ENCODE data around the gene TBC1D1. TPM values are rescaled to one million over a fixed set of nuclear protein-coding genes. Genes with fewer than 3 reads are reported as not detected.

The TBC1D1 gene
- total RNA-seq, 1 experiment from 2014 or later: 28.5 TPM

- Histone ChIP-seq H3K9me3 (no peaks in the 10 kb centered on the region), H3K4me1 (no peaks in the 10 kb centered on the region), H3K4me3 (ENCODE audit: low read depth, low read length) (no peak overlapping the region), H3K27me3 (replicated peaks; ENCODE audit: control insufficient read depth, insufficient read depth, low read length) (no peaks in the 10 kb centered on the region; the same call in 1 of the 2 replicates), H3K36me3 (ENCODE audit: control insufficient read depth, insufficient read depth, low read length) (no peaks in the 10 kb centered on the region)
- TF ChIP-seq CTCF (IDR thresholded peaks at IDR 0.05; ENCODE audit: insufficient read depth in 1 of 2, low read depth in 1 of 2, low read length in 1 of 2, severe bottlenecking in 1 of 2, unreplicated experiment in 1 of 2): no peak
- CTCF ChIA-PET: no interaction called here
- Mint-ChIP-seq H3K27me3 (ENCODE audit: insufficient read depth, unreplicated experiment) (peaks cover 20% of the 10 kb centered on the region), H3K4me1 (ENCODE audit: low read depth, unreplicated experiment) (no peaks in the 10 kb centered on the region), H3K9me3 (ENCODE audit: unreplicated experiment) (no peaks in the 10 kb centered on the region), H3K36me3 (ENCODE audit: insufficient read depth, unreplicated experiment) (no peaks in the 10 kb centered on the region), H3K27ac (ENCODE audit: unreplicated experiment) (no peak overlapping the region), H3K4me3 (ENCODE audit: unreplicated experiment) (no peak overlapping the region)
- BruUV-seq (replicated peaks): no TSS peak
- DNase-seq: no peak
- POLR2A ChIA-PET: no interaction called here
- intact Hi-C loops (cut with micrococcal nuclease; ENCODE audit: unreplicated experiment): loop anchor here (5.0 kb wide), 1 partner anchor 145 kb away; no protein-coding TSS in a partner anchor
These were observed 1.8 kb downstream of the TBC1D1 start for GRCh38 chr4:37892641-37893040.

GRCh38 chr4:37893164-37893563, 2.3 kb downstream of the TBC1D1 start:
- POLR2A ChIA-PET: no interaction called here
- no peak overlapping the region for H3K4me3 ChIP-seq (ENCODE audit: low read depth, low read length)
- H3K9me3 Mint-ChIP-seq (ENCODE audit: unreplicated experiment): no peaks in the 10 kb centered on the region
- intact Hi-C loops (cut with micrococcal nuclease; ENCODE audit: unreplicated experiment): loop anchor here (5.0 kb wide), 1 partner anchor 144 kb away; no protein-coding TSS in a partner anchor
- H3K27me3 Mint-ChIP-seq (ENCODE audit: insufficient read depth, unreplicated experiment): peaks cover 21% of the 10 kb centered on the region
- no peak overlapping the region for H3K27ac Mint-ChIP-seq (ENCODE audit: unreplicated experiment)
- H3K9me3 ChIP-seq: no peaks in the 10 kb centered on the region
- no peaks in the 10 kb centered on the region for H3K36me3 Mint-ChIP-seq (ENCODE audit: insufficient read depth, unreplicated experiment)
- no peak for DNase-seq
- no peaks in the 10 kb centered on the region for H3K36me3 ChIP-seq (ENCODE audit: control insufficient read depth, insufficient read depth, low read length)
- TF ChIP-seq CTCF (IDR thresholded peaks at IDR 0.05; ENCODE audit: insufficient read depth in 1 of 2, low read depth in 1 of 2, low read length in 1 of 2, severe bottlenecking in 1 of 2, unreplicated experiment in 1 of 2): no peak
- H3K4me1 ChIP-seq: no peaks in the 10 kb centered on the region
- H3K4me1 Mint-ChIP-seq (ENCODE audit: low read depth, unreplicated experiment): no peaks in the 10 kb centered on the region
- CTCF ChIA-PET: no interaction called here
- H3K4me3 Mint-ChIP-seq (ENCODE audit: unreplicated experiment): no peak overlapping the region
- BruUV-seq (replicated peaks): no TSS peak
- H3K27me3 ChIP-seq (replicated peaks; ENCODE audit: control insufficient read depth, insufficient read depth, low read length): no peaks in the 10 kb centered on the region; the same call in 1 of the 2 replicates

- Histone ChIP-seq H3K4me1 (no peaks in the 10 kb centered on the region), H3K27me3 (replicated peaks; ENCODE audit: control insufficient read depth, insufficient read depth, low read length) (no peaks in the 10 kb centered on the region), H3K4me3 (ENCODE audit: low read depth, low read length) (no peak overlapping the region), H3K36me3 (ENCODE audit: control insufficient read depth, insufficient read depth, low read length) (no peaks in the 10 kb centered on the region), H3K9me3 (no peaks in the 10 kb centered on the region)
- Mint-ChIP-seq H3K9me3 (ENCODE audit: unreplicated experiment) (peaks cover 12% of the 10 kb centered on the region), H3K27ac (ENCODE audit: unreplicated experiment) (no peak overlapping the region), H3K36me3 (ENCODE audit: insufficient read depth, unreplicated experiment) (no peaks in the 10 kb centered on the region), H3K4me3 (ENCODE audit: unreplicated experiment) (no peak overlapping the region), H3K27me3 (ENCODE audit: insufficient read depth, unreplicated experiment) (peaks cover 14% of the 10 kb centered on the region), H3K4me1 (ENCODE audit: low read depth, unreplicated experiment) (peaks cover 6% of the 10 kb centered on the region)
- CTCF ChIA-PET: no interaction called here
- TF ChIP-seq CTCF (IDR thresholded peaks at IDR 0.05; ENCODE audit: insufficient read depth in 1 of 2, low read depth in 1 of 2, low read length in 1 of 2, severe bottlenecking in 1 of 2, unreplicated experiment in 1 of 2): no peak
- POLR2A ChIA-PET: no interaction called here
- intact Hi-C loops (cut with micrococcal nuclease; ENCODE audit: unreplicated experiment): no loop called here
- DNase-seq: no peak
- BruUV-seq (replicated peaks): no TSS peak
These were observed 4.4 kb downstream of the TBC1D1 start for GRCh38 chr4:37895271-37895670.

Data from Caco-2 (cell line).